HEK293 (cell line): ENCODE results near the gene SCN11A.

Experiments used
- KLF10 ChIP-seq: fragments of 450-650 bp; IDR thresholded peaks from 2 replicates; pipeline ENCODE4 v1.5.1; 2018; ENCODE audit warnings: missing biosample characterization, mild to moderate bottlenecking, missing genetic modification characterization
- REPIN1 ChIP-seq: fragments of 450-650 bp; formaldehyde crosslinking; IDR thresholded peaks from 2 replicates; pipeline ENCODE4 v1.5.1; 2017; ENCODE audit warnings: missing biosample characterization, missing genetic modification characterization, low read depth
- ZBTB8A ChIP-seq: fragments of 450-650 bp; formaldehyde crosslinking; IDR thresholded peaks from 2 replicates; pipeline ENCODE4 v1.5.1; 2016; ENCODE audit warnings: missing biosample characterization, missing genetic modification characterization
- ZFP37 ChIP-seq: fragments of 450-650 bp; formaldehyde crosslinking; IDR thresholded peaks from 2 replicates; pipeline ENCODE4 v1.5.1; 2016; ENCODE audit warnings: missing biosample characterization, missing genetic modification characterization
- ZNF501 ChIP-seq: fragments of 450-650 bp; formaldehyde crosslinking; IDR thresholded peaks from 2 replicates; pipeline ENCODE4 v1.5.1; 2016; ENCODE audit warnings: missing biosample characterization, missing genetic modification characterization
- ZNF777 ChIP-seq: fragments of 450-650 bp; formaldehyde crosslinking; IDR thresholded peaks from 2 replicates; pipeline ENCODE4 v1.5.1; 2017; ENCODE audit warnings: missing biosample characterization, missing genetic modification characterization, borderline replicate concordance
- TF ChIP-seq, protein P1 (sequence below): fragments of 450-650 bp; formaldehyde crosslinking; IDR thresholded peaks from 2 replicates; pipeline ENCODE4 v1.5.1; 2016; ENCODE audit warnings: missing biosample characterization, missing genetic modification characterization
- TF ChIP-seq, protein P2 (sequence below): fragments of 450-650 bp; formaldehyde crosslinking; IDR thresholded peaks from 2 replicates; pipeline ENCODE4 v1.5.1; 2016; ENCODE audit warnings: missing biosample characterization, missing genetic modification characterization, low read depth

DNA sequence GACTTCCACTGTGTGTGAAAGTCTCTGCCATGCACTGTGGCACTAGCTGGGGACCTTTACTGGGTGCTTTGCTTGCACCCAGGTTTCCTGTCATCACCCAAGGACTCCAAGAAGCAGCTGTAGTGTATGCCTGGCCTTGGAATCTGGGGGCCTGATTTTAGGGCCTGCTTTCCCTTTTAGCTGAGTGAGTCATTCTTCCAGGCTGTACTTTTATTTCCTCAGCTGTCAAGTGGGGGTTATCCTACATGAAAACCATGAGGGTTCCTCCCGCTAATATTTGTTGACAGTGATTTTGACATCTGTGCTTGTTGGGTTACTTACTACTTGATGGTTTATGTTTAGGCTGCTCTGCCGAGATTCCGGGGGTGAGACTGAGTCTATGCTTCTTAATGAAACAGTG, 37.1 kb upstream of the SCN11A start:
- TF ChIP-seq ZNF501 (tag by site-specific recombination) (no peak), ZFP37 (tag by site-specific recombination) (no peak), REPIN1 (tag by site-specific recombination) (no peak), KLF10 (tag by site-specific recombination) (no peak), ZNF777 (tag by site-specific recombination) (no peak), ZBTB8A (tag by site-specific recombination) (no peak)
- TF ChIP-seq, protein P1, sequence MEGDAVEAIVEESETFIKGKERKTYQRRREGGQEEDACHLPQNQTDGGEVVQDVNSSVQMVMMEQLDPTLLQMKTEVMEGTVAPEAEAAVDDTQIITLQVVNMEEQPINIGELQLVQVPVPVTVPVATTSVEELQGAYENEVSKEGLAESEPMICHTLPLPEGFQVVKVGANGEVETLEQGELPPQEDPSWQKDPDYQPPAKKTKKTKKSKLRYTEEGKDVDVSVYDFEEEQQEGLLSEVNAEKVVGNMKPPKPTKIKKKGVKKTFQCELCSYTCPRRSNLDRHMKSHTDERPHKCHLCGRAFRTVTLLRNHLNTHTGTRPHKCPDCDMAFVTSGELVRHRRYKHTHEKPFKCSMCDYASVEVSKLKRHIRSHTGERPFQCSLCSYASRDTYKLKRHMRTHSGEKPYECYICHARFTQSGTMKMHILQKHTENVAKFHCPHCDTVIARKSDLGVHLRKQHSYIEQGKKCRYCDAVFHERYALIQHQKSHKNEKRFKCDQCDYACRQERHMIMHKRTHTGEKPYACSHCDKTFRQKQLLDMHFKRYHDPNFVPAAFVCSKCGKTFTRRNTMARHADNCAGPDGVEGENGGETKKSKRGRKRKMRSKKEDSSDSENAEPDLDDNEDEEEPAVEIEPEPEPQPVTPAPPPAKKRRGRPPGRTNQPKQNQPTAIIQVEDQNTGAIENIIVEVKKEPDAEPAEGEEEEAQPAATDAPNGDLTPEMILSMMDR (tag by site-specific recombination) = no peak
- TF ChIP-seq, protein P2, sequence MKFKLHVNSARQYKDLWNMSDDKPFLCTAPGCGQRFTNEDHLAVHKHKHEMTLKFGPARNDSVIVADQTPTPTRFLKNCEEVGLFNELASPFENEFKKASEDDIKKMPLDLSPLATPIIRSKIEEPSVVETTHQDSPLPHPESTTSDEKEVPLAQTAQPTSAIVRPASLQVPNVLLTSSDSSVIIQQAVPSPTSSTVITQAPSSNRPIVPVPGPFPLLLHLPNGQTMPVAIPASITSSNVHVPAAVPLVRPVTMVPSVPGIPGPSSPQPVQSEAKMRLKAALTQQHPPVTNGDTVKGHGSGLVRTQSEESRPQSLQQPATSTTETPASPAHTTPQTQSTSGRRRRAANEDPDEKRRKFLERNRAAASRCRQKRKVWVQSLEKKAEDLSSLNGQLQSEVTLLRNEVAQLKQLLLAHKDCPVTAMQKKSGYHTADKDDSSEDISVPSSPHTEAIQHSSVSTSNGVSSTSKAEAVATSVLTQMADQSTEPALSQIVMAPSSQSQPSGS (tag by site-specific recombination) = no peak
